Progenitor cell of endocrine pancreas (in vitro differentiated cells): ENCODE results near the gene HLA-B. TPM values are rescaled to one million over a fixed set of nuclear protein-coding genes. Genes with fewer than 3 reads are reported as not detected.
A peak's percentile ranks its signal among the peaks of the same experiment; 100 is the strongest.

ENCODE experiments used
- DNase-seq: peaks from one replicate; pipeline ENCODE4 v3.0.0; 2021; ENCODE audit warnings: low spot score; ENCODE audit not compliant: unreplicated experiment
- H3K27ac Mint-ChIP-seq: 2 replicates; pipeline ENCODE4 v1.8.0; 2021; ENCODE audit warnings: mild to moderate bottlenecking, moderate library complexity, mixed read lengths
- H3K27me3 Mint-ChIP-seq: 2 replicates; pipeline ENCODE4 v1.8.0; 2021; ENCODE audit warnings: mixed read lengths
- H3K36me3 Mint-ChIP-seq: 2 replicates; pipeline ENCODE4 v1.8.0; 2022; ENCODE audit warnings: mixed read lengths; ENCODE audit not compliant: insufficient read depth
- H3K4me1 Mint-ChIP-seq: 2 replicates; pipeline ENCODE4 v1.8.0; 2021; ENCODE audit warnings: low read depth, mixed read lengths
- H3K4me3 Mint-ChIP-seq: 2 replicates; pipeline ENCODE4 v1.8.0; 2021; ENCODE audit warnings: low read depth, mild to moderate bottlenecking, moderate library complexity, mixed read lengths
- H3K9me3 Mint-ChIP-seq: 2 replicates; pipeline ENCODE4 v1.8.0; 2021; ENCODE audit warnings: low read depth, mixed read lengths
- total RNA-seq: library from RNA; stranded (reverse); gene quantifications from 2 replicates; pipeline ENCODE4 v1.2.1, GENCODE V29; 2021
- TF ChIP-seq, protein P1 (sequence below): fragments of 200-600 bp; sonication (generic); IDR thresholded peaks from one replicate; pipeline ENCODE4 v1.5.0; 2021; ENCODE audit warnings: antibody characterized with exemption, mild to moderate bottlenecking; ENCODE audit not compliant: unreplicated experiment

The HLA-B gene
- total RNA-seq, 1 donor from 2014 or later = 28.2 TPM

DNA sequence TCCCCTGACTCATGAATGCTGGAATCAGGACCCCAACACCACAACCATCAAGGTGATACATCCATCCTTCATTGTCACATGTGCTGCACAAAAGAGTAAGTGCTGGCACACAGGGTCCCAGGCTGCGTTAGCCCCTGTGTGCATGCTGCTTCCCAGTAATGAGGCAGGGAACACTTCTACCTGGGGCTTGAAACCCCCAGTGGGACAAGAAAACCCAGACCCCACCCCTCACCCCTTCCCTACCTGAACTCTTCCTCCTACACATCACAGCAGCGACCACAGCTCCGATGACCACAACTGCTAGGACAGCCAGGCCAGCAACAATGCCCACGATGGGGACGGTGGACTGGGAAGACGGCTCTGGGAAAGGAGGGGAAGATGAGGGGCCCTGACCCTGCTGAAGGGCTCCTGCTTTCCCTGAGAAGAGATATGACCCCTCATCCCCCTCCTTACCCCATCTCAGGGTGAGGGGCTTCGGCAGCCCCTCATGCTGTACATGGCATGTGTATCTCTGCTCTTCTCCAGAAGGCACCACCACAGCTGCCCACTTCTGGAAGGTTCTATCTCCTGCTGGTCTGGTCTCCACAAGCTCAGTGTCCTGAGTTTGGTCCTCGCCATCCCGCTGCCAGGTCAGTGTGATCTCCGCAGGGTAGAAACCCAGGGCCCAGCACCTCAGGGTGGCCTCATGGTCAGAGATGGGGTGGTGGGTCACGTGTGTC, 2.0 kb downstream of the HLA-B start:
- DNase-seq = no peak
- Mint-ChIP-seq H3K9me3 (no peaks in the 10 kb centered on the region), H3K4me1 (peaks cover 2% of the 10 kb centered on the region), H3K36me3 (no peaks in the 10 kb centered on the region), H3K4me3 (peak overlapping the region; percentile 8), H3K27me3 (peaks cover 79% of the 10 kb centered on the region), H3K27ac (no peak overlapping the region)
- TF ChIP-seq, protein P1, sequence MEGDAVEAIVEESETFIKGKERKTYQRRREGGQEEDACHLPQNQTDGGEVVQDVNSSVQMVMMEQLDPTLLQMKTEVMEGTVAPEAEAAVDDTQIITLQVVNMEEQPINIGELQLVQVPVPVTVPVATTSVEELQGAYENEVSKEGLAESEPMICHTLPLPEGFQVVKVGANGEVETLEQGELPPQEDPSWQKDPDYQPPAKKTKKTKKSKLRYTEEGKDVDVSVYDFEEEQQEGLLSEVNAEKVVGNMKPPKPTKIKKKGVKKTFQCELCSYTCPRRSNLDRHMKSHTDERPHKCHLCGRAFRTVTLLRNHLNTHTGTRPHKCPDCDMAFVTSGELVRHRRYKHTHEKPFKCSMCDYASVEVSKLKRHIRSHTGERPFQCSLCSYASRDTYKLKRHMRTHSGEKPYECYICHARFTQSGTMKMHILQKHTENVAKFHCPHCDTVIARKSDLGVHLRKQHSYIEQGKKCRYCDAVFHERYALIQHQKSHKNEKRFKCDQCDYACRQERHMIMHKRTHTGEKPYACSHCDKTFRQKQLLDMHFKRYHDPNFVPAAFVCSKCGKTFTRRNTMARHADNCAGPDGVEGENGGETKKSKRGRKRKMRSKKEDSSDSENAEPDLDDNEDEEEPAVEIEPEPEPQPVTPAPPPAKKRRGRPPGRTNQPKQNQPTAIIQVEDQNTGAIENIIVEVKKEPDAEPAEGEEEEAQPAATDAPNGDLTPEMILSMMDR = no peak

DNA sequence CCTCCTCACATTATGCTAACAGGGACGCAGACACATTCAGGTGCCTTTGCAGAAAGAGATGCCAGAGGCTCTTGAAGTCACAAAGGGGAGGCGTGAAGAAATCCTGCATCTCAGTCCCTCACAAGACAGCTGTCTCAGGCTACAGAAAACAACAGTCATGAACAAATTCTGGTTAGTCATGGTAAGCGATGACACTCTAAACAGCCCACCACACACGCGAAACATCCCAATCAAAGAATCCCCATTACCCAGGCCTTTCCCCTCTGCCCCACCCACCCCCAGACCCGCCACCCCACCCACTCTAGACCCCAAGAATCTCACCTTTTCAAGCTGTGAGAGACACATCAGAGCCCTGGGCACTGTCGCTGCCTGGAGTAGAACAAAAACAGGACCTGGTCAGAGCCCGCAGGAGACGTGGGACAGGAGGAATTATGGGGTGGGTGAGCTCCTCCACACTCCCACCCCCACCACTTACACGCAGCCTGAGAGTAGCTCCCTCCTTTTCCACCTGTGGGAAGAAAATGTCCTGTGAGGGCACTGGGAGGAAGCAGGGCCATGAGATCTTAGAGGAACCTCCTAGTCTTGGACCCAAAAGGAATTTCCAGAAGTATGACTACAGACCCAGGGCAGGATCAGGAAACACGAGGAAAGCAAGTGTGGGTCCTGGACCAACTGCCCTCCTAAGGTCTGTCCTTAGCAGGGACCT, 2.7 kb downstream of the HLA-B start:
- peak overlapping the region; percentile 8 for H3K4me3 Mint-ChIP-seq
- H3K27me3 Mint-ChIP-seq = peaks cover 79% of the 10 kb centered on the region
- H3K9me3 Mint-ChIP-seq = no peaks in the 10 kb centered on the region
- H3K27ac Mint-ChIP-seq = no peak overlapping the region
- no peaks in the 10 kb centered on the region for H3K36me3 Mint-ChIP-seq
- TF ChIP-seq, protein P1 = no peak
- peaks cover 2% of the 10 kb centered on the region for H3K4me1 Mint-ChIP-seq
- no peak for DNase-seq

DNA sequence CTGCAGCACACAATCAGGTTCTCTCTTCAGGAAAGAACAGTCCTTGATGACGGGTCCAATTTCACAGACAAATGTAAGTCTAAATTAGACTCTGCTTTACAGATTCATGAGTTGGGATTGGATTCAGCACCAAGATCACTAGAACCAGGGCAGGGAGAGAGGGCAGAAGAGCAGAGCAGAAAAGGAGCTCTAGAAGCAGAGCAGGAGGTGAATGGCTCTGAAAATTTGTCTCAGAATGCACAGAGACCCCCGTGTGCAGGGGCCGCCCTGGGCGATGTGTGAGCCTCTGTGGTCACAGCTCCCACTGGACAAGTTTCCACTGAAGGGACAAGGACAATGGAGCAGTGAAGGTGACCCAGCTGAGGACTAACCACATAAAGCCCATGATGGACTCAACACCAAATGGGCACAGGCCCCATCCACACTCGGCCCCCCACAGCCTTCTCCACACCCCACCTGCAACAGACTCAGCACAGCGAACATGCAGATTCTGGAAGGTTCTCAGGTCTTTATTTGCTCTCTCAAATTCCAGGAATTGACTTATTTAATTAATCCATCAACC, 3.5 kb downstream of the HLA-B start:
- Mint-ChIP-seq H3K36me3 (no peaks in the 10 kb centered on the region), H3K4me3 (no peak overlapping the region), H3K9me3 (no peaks in the 10 kb centered on the region), H3K27me3 (peaks cover 73% of the 10 kb centered on the region), H3K27ac (no peak overlapping the region), H3K4me1 (peaks cover 6% of the 10 kb centered on the region)
- no peak for DNase-seq
- TF ChIP-seq, protein P1 = no peak

DNA sequence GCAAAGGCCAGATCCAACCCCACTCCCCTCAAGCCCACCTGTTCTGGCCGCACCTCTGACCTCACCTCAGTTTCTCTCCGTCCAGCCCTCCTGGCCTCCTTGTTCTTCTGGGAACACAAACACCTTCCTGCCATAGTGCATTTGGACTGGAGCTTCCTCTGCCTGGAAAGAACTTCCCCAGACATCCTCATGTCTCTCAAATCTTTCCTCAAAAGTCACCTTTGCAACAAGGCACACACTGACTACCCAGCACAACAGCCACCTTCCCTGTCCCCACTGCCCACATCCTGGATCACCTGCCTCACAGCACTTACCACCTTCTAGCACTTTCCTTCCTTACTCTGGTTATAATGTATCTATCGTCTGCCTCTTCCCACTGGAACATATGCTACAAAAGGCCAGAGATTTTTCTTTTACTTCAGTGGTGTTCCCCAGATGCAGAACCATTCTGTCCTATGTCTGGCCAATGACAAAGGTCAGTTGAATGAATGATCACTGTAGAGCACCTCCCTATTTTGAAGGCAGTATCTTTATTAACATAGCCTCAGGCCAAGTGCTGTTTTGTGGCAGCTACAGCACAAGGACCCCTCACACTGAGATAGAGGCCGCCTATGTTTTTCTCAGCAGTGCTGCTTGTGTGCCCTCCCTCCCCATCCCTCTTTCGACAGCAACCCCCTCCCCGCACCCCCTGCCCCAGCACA, 4.1 kb downstream of the HLA-B start:
- H3K9me3 Mint-ChIP-seq = no peaks in the 10 kb centered on the region
- no peaks in the 10 kb centered on the region for H3K36me3 Mint-ChIP-seq
- peaks cover 72% of the 10 kb centered on the region for H3K27me3 Mint-ChIP-seq
- TF ChIP-seq, protein P1 = no peak
- H3K4me3 Mint-ChIP-seq = no peak overlapping the region
- H3K4me1 Mint-ChIP-seq = peaks cover 12% of the 10 kb centered on the region
- no peak overlapping the region for H3K27ac Mint-ChIP-seq
- DNase-seq = no peak

DNA sequence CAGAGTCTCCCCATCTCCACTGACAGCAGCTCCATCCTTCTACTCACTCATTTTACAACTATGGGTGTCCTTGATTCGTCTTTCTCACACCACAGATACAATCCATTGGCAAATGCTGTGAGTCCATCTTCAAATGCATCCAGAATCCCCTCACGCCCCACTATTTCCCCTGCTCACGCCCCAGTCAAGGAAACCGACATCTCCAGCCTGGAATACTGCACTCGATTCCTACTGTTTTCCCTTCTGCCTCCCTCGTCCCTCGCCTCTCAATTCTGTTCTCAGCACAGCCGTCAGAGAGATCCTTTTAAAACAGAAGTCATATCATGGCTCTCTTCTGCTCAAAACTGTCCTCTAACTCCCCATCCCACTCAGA, 4.7 kb downstream of the HLA-B start:
- H3K27me3 Mint-ChIP-seq = peaks cover 66% of the 10 kb centered on the region
- no peaks in the 10 kb centered on the region for H3K9me3 Mint-ChIP-seq
- no peak overlapping the region for H3K4me3 Mint-ChIP-seq
- TF ChIP-seq, protein P1 = no peak
- no peak for DNase-seq
- H3K36me3 Mint-ChIP-seq = no peaks in the 10 kb centered on the region
- peaks cover 12% of the 10 kb centered on the region for H3K4me1 Mint-ChIP-seq
- no peak overlapping the region for H3K27ac Mint-ChIP-seq
